Lung (tissue), 12 donors: Measurements from ENCODE around the gene PLAA. TPM values are rescaled to one million over a fixed set of nuclear protein-coding genes. Genes with fewer than 3 reads are reported as not detected.
A peak's percentile ranks its signal among the peaks of the same experiment; 100 is the strongest.

ENCODE experiments used
- ATAC-seq: fragments of 200-7000 bp; cut with Tn5 transposase; one replicate; pipeline ENCODE4 v1.9.1; 2020; ENCODE audit warnings: moderate number of reproducible peaks; ENCODE audit not compliant: insufficient read depth, low FRiP score
- DNase-seq, 3 donors: peaks; one replicate each; pipeline ENCODE4 v3.0.0-alpha.2; 2013 to 2017
- H3K27ac ChIP-seq, 2 donors: one replicate each; pipeline ENCODE4 v1.5.1; 2013; ENCODE audit warnings: mild to moderate bottlenecking in 2 of 2, moderate library complexity in 2 of 2, control low read depth in 1 of 2, inconsistent platforms in 1 of 2, low read depth in 1 of 2, low read length in 1 of 2
- H3K27me3 ChIP-seq, 3 donors: one replicate each; pipeline ENCODE4 v1.5.1; 2013; ENCODE audit warnings: low read length in 2 of 3; ENCODE audit not compliant: control insufficient read depth in 3 of 3, insufficient read depth in 3 of 3
- H3K36me3 ChIP-seq, 4 donors: one replicate each; pipeline ENCODE4 v1.5.1; 2013; ENCODE audit warnings: low read length in 4 of 4, mild to moderate bottlenecking in 1 of 4, moderate library complexity in 1 of 4; ENCODE audit not compliant: control insufficient read depth in 4 of 4, insufficient read depth in 4 of 4
- H3K4me1 ChIP-seq, 5 donors: one replicate each; pipeline ENCODE4 v1.5.1; 2013; ENCODE audit warnings: low read length in 5 of 5, mild to moderate bottlenecking in 2 of 5, moderate library complexity in 1 of 5; ENCODE audit not compliant: control insufficient read depth in 5 of 5, insufficient read depth in 5 of 5
- H3K4me3 ChIP-seq: one replicate; pipeline ENCODE4 v1.5.1; 2013; ENCODE audit warnings: mild to moderate bottlenecking, control low read depth, moderate library complexity
- H3K9ac ChIP-seq, 2 donors: one replicate each; pipeline ENCODE4 v1.5.1; 2013; ENCODE audit warnings: low read length in 2 of 2, control low read depth in 1 of 2; ENCODE audit not compliant: insufficient read depth in 1 of 2
- H3K9me3 ChIP-seq, 4 donors: one replicate each; pipeline ENCODE4 v1.5.1; 2013; ENCODE audit warnings: low read length in 3 of 4, mild to moderate bottlenecking in 1 of 4, moderate library complexity in 1 of 4; ENCODE audit not compliant: control insufficient read depth in 4 of 4, insufficient read depth in 3 of 4
- CTCF ChIP-seq: IDR thresholded peaks from 2 replicates; pipeline ENCODE4 v1.5.1; 2012; ENCODE audit warnings: mild to moderate bottlenecking; ENCODE audit errors: control extremely low read depth, extremely low read depth
- WGBS, 2 donors: extraction: QIAGEN DNeasy Blood & Tissue Kit; methylation state at CpG; one replicate each; pipeline ENCODE4 v1.1.7; 2013; 5-methylcytosine and 5-hydroxymethylcytosine counted together
- polyA plus RNA-seq, 2 donors: library from polyadenylated mRNA; stranded (reverse); fragments of 200-250 nt; gene quantifications; one replicate each; pipeline ENCODE4 v1.2.1, GENCODE V29; 2013
- total RNA-seq, 2 donors: library from RNA; depleted of rRNA in 1 of 2; stranded (reverse); fragments of >200 nt in 1 of 2; gene quantifications; one replicate each; pipeline ENCODE4 v1.2.1, GENCODE V29; 2014 to 2021
- donor health status: control.
- donor health status: control.
- donor health status: Bipolar disorder and iron deficiency.
- donor health status: healthy.
- donor health status: DM: yes; HTN: yes; CAD: no.

PLAA gene
- total and polyA plus RNA-seq, 4 donors, result 8.8 to 25.2 (median 22.0) TPM

- H3K9ac ChIP-seq, result no peak overlapping the region
- no peaks in the 10 kb centered on the region for H3K27me3 ChIP-seq
- H3K36me3 ChIP-seq, result peaks cover 0 to 12% (median 5%) of the 10 kb centered on the region in 4 donors
- H3K27ac ChIP-seq, result no peak overlapping the region
- no peaks in the 10 kb centered on the region for H3K4me1 ChIP-seq
- ATAC-seq (no peak), DNase-seq (no peak)
- H3K9me3 ChIP-seq, result no peaks in the 10 kb centered on the region
- no peak for TF ChIP-seq CTCF
- WGBS, 2 donors, result 100% methylated on average over 1 of the region's 1 CpG
- H3K4me3 ChIP-seq, result no peak overlapping the region
Measured at GRCh38 chr9:26971721-26972120, 24.7 kb upstream of the PLAA start.

GRCh38 chr9:26956860-26957233 is 9.8 kb upstream of the PLAA start:
- Histone ChIP-seq H3K36me3 (no peaks in the 10 kb centered on the region), H3K27me3 (no peaks in the 10 kb centered on the region), H3K4me3 (peak overlapping the region; percentile 74), H3K4me1 (peaks cover 0 to 18% (median 5%) of the 10 kb centered on the region in 5 donors), H3K27ac (peak overlapping the region; percentile 76 to 94), H3K9ac (peak overlapping the region; percentile 93 to 100), H3K9me3 (no peaks in the 10 kb centered on the region)
- WGBS, 2 donors, result 39 to 44% methylated on average over 6 of the region's 6 CpGs
- ATAC-seq (no peak), DNase-seq (no peak)
- TF ChIP-seq CTCF, result no peak

- Histone ChIP-seq H3K36me3 (no peaks in the 10 kb centered on the region), H3K4me1 (peaks cover 0 to 18% (median 5%) of the 10 kb centered on the region in 5 donors), H3K9ac (peak within 1 kb of the TSS; percentile 93 to 100), H3K4me3 (peak within 1 kb of the TSS; percentile 74), H3K27ac (peak within 1 kb of the TSS; percentile 94 to 95), H3K9me3 (no peaks in the 10 kb centered on the region), H3K27me3 (no peaks in the 10 kb centered on the region)
- ATAC-seq (peak; percentile 100), DNase-seq (peak; percentile 97 to 100 (median 100))
- no peak for TF ChIP-seq CTCF
- 1% methylated on average over 53 of the region's 53 CpGs for WGBS, 2 donors
Measured at GRCh38 chr9:26955921-26956859, 9.1 kb upstream of the PLAA start, which contains the start of gene IFT74. TSS of gene IFT74 (plus strand) at chr9:26956412. CDS start at chr9:26961968, 5,556 bp downstream.
